HG03280 (cell line): Measurements from ENCODE around the gene NELL2.
"Not testable (repeated sequence)": the region's sequence is repeated elsewhere in the genome, so short reads cannot be mapped to it uniquely, and the experiment has no call there.

ENCODE experiments used
- ATAC-seq: cut with Tn5 transposase; IDR thresholded peaks from one replicate; pipeline ENCODE4 v1.9.1; 2021; ENCODE audit warnings: mild to moderate bottlenecking, moderate library complexity; ENCODE audit not compliant: unreplicated experiment

NELL2 gene

DNA sequence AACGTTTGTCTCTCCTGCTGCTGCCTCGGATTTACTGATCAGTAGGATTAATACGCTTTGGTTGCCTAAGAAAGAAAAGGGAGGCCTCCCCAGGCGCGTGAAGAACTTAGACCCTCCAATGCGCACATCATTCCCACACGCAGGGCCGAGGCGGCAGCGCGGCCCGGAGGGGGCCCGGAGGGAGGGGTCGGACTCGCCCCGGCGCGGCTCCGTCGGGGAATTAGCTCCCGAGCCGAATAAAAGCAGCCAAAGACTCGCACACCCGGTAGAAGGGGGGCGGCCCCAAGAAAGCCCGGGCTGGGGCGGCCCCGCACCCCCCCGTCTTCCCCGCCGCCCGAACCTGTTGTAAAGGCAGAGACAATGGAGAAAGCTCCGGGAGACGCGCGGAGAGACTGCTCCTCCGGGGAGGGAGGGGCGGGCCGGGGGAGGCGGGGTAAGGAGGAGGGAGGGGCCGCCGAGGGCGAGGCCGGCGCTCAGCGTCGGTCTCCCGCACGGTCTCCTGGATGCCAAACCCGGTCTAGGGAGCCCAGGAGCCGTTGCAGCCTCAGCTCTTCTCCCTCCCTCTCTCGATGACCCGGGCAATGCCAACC is at the start of gene NELL2:
TSS of gene NELL2 (minus strand) at position 362 of the 590 bp plus-strand sequence. CDS start 446 bp downstream, outside the sequence.
- peak; percentile 53 for ATAC-seq

DNA sequence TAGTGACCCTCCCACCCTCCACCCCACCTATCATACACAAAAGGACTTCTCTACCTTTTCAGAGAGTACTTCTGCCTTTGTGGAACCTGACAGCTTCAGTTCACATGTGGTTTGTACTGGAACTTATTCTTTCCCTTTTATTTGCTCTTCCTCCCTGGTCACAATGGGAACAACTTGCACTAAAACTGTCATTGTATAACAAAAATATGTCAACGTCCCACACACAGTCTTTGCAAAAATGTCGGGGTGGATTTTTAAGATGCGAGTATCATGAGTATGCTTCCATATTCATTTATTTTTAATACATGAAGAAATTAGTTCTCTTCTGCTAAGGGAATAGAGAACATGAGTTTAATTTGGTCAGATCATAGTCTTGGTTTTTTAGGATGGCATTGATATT is 45.6 kb upstream of the NELL2 start:
- ATAC-seq = no peak

DNA sequence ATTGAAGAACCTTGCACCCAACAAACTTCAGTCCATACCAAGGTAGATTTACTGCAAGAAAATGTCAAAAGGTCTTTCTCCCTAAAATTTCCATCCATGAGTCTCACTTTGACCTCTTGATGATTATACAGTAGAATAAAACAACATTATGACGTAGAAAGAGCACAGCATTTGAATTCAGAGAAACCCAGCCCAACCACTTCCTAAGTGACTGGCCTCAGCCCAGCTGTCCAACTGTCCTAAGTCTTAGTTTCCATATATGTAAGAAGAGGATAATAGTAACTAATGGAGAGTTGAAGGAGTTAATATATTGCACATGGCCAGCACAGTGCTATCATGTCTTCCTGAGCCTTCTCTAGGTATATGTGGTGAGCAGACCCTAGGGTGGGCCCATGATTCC is 41.0 kb upstream of the NELL2 start:
- ATAC-seq = no peak

DNA sequence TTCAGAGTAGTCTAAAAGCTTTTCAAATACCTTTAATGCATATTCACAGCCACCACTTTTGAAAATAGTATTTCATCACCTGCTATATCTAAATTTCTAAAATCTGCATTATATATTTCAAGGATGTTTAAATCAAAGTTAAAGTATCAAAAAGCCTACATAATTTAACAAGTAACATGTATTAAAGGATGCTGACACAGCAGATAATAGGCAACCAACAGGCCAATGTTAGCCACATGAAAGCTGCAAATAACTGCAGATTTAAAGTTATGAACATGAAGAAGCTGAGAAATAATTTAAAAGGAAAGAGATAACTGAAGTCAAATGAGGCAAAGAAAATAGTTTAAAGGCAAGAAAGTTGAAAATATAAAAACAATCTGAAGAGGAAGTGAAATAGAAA is 39.8 kb upstream of the NELL2 start:
- ATAC-seq = no peak

DNA sequence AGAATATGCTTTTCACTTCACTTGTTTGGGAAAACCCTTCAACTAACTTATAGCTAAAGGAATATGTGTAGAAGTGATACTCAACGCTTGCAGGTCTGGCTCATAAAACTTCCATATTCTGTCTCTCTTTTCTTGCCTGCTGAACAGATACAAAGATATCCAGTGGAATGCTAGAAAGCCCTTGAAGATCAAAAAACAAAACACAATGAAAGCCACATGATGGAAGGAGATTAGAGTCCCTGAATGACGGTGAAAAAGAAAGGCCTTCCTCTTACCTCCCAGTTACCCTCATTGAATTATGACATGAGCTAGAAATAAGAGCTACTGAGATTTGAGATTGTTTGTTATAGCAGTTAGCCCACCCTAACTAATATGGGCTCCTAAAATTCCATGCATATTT is 28.2 kb upstream of the NELL2 start:
- no peak for ATAC-seq

DNA sequence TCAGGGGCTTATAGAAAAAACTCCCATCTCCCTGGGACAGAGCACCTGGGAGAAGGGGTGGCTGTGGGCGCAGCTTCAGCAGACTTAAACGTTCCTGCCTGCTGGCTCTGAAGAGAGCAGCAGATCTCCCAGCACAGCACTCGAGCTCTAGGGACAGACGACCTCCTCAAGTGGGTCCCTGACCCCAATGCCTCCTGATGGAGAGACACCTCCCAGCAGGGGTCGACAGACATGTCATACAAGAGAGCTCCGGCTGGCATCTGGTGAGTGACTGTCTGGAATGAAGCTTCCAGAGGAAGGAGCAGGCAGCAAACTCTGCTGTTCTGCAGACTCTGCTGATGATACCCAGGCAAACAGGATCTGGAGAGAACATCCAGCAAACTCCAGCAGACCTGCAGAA is 22.0 kb upstream of the NELL2 start:
- ATAC-seq = not testable (repeated sequence)

DNA sequence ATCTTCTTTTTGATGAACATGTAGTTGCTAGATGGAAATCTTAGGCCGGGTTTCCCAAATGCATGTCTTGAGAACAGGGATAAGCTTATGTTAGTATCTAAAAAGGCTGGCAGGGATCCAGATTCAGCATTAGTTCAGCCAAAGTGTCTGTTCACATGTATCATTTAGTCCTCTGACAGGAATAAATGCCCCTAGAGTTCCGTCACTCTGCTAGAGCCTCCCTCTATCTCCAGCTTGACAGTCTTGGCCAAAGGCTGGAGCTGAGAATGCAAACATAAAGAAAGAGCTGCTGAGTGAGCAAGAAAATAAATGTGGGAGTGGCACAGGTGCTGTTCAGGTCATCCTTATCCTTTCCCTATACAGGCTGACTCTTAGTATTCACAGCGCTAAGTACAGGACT is 13.8 kb upstream of the NELL2 start:
- ATAC-seq = no peak

DNA sequence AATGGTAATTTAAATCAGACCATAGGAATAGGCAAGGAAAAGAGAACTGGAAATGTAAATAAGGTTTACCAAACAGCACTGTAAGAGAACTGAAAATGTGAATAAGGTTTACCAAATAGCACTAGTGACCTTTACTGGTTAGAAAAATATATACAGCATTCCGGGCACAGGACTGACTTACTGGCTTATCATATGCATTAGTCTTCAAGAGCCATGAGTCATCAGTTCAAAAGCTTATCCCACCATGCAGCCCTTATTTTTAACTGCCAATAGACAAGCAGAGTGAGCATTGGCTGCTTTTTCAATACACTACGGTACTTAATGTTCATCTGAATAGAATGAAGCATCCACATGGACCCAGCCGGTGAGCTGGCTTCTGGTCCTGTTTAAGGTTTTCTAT is 13.0 kb upstream of the NELL2 start:
- ATAC-seq = no peak

DNA sequence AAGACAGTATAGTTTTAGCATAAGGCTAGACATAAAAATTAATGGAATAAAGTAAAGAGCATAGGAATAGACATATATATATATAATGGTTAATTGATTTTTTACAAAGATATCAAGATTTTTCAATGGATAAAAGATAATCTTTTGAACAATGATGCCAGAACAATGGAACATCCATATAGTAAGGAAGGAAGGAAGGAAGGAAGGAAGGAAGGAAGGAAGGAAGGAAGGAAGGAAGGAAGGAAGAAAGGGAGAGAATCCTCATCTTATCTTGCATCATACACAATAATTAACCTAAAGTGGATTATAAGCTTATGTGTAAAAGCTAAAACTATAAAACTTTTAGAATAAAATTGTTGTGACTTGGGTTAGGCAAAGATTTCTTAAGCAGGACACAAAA is 9.8 kb upstream of the NELL2 start:
- no peak for ATAC-seq

DNA sequence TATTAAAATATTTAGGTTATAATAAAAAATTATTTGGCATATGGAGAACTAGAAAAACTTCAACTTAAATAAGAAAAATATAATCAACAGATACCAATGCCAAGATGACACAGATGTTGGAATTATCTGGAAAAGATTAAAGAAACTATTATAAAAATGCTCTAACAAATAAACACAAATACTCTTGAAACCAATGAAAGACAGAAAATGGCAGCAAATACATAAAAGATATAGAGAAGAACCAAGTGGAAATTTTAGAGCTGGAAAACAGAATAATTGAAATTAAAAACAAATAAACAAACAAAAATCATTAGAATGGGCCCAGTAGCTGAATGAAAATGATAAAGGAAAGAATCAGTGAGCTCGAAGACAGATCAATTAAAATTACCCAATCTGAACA is 5.1 kb upstream of the NELL2 start:
- no peak for ATAC-seq

DNA sequence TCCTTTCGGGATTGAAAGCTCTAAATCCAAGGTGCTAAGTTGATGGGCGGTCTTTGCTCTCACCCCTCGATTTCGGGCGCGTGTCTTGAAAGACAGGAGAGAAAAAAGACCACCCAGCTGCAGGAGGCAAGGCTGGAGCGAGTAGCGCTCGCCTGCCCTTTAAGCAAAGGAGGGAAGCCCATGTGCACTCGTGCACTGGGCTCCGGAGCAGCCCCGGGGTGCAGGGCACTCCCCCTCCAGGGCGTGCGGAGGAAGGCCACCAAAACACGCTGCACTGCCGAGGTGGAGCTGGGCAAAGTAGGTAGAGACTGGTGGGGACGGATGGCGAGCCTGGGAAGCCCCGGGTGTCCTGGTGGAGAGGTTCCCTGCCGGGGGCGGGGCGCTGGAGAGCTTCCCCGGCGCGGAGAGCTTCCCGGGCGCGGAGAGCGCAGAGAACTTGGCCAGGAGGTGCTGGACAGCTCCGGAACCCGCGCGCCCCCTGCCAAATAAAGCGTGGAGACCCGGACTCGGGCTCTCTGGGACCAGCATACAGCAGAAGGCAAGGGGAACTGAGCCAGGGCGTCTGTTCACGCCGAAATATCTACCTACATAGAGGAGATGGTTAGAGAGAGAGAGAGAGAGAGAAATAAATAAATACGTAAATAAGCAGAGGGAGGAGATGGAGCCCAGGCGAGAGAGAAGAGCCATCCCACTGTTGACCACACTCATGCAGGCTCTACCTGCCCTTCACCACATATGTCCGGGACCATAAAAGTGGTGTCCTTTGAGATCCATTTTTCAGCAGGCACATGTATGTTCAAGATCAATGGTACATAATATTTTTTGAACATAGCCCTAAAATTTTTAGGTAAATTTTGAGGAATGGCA is 662 bp upstream of the NELL2 start:
- peak; percentile 53 for ATAC-seq

DNA sequence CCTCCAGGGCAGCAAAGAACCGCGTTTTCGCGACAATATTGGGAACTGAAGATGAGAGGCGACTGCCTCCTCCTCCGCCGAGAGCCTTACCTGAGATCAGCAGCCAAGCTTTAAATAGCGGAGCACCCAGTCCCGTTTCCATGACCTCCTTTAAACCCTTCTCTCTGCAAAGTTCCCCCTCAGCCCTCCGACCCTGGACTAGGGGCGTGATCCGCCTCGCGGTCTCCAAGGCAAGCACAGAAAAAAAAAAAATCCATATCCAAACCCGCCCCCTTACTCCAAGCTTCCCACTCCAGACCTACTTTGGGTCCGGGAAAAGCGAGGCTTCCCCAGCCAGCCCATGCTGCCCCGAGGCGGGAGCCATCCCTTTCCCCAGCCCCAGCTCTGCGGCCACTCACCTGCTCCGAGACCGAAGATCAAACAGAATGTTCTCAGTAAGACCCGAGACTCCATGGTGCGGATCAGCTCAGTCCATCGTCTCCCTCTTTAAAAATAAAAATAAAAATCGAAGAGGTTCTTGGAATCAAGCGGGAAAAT is 630 bp downstream of the NELL2 start:
- no peak for ATAC-seq

DNA sequence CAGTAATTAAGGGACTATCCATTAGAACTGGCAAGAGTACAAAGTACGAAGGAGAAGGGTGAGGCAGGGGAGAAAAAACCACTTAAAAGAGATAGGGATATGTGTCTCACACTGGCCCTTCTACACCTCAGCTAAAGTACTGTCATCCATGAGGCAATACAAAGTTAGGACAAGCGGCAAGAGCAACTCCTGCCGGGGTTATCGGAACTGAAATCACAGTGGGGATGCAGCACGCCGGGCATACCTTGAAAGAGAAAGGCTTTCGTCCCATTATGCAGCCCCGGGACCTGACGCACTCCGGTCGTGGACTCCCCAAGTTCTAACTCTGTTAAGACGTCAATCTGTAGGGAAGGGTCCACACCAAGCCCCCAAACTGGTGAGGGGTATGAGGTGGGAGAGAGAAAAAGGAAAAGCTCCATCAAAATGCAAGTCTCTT is 1.1 kb downstream of the NELL2 start:
- ATAC-seq = no peak

DNA sequence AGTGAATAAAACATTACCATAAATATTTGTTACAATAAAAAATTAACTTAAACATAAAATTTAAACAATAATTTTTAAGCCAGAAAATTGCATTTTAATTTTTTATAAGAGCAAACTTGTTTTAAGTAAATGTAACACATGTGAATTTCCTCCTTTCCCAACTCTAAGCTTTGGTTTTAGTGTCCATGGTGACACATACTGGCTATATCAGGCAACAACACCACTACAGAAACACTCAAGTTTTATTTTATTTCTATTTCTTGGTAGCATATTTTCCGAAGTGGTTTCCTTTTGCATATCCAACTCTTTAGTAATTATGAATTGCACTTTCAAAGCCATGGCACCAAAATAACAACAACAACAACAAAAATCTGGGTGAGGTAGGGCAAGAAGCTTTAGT is 2.2 kb downstream of the NELL2 start:
- no peak for ATAC-seq

DNA sequence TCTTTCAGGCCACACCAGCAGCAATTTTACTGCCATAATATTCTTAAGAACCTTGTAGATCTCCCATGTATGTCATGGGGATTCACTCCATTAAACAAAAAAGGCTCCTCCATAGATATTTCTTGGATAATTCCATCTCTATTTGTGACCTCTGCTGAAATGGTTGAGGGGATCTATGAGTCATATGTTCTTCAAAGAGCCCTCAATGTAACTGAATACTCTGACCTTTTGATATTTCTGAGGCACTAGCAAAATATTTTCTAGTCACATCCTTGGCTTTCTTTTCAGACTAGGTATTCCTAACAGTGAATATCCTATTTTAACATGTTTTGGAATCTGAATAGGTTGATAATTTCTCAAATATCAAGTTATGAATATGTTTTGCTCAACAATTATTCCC is 6.6 kb downstream of the NELL2 start:
- ATAC-seq = no peak

DNA sequence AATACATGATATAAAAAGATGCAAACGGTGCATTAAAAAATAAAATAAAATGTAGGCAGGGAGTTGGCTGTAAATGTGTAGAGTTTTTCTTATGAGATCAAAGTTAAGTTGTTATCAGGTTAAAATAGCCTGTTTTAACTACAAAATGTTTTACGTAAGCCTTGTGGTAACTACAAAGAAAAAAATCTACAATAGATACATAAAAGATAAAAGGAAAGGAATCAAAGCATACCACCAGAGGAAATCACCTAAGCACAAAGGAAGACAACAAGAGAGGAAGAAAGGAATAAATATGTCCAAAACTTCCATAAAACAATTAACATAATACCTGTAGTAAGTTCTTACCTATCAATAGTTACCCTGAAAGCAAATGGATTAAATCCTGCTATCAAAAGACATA is 12.2 kb downstream of the NELL2 start:
- no peak for ATAC-seq

DNA sequence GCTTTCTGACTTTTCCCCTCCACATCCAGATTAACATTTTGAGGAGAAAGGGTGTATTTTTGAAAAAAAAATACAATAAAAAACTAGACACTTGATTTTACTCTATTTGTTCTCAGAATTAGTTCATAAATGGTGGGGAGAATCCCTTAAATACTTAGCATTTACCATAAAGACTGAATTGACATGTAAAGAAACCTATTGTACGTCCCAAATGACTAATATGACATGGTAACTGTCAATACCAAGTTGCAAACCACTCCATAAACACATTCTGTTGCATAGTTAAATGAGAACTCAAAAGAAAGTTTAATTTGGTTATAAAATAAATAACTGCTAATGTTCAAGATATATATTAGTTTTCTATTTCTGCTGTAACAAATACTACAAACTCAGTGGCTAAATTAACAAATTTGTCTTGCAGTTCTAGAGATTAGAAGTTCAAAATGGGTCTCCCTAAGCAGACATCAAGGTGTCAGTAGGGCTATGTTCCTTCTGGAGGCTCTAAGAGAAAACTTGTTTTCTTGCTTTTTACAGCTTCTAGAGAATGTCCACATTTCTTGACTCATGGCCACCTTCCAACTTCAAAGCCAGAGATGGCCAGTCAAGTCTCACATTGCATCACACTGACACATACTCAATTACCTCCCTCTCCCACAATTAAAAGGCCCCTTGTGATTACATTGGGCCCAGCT is 16.0 kb downstream of the NELL2 start:
- no peak for ATAC-seq

DNA sequence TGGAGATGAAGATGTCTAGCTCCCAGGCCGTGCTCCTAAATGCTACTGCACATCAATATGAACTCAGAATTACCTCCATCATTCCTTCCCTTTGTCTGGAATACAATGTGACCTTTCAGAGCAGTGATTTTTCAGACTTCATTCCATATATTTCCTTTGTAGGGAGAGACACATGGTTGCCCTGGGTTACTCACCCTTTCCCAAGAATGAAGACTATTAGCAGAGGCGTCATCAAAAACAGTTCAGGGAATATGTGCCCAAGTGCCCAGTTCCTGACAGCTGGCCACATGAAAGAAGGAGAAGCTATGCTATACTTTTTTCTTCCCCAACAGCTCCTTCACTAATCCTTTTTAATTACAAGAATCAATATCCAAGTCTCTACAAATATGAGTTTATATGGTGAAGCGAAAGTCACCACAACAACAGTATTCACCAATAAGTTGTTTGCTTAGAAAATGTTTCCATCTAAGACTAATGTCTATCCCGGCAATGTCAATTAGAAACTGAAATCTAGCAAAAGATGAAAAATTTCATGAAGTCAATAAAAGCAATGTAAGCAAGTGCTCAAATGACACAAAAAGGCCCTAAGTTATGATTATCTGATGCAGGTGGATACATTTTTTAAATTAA is 17.8 kb downstream of the NELL2 start:
- no peak for ATAC-seq

DNA sequence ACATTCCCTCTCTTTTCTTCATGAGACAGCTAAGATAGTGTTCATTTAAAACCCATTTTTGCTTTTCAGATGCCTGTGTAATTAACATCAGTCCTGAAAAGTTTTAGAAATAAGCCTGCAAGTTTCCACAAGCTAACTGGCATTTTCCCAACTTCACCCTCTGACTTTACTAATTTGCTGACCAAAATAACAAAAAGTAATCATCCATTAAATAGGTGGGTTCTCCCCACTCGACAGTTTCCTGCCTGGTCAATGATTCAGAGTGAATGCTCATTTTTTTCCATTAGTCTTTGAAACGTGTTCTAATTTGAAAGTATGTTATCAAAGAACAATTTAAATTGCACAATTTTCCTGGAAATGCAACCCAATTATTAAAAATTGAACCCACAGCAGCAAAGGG is 23.6 kb downstream of the NELL2 start:
- ATAC-seq = no peak

DNA sequence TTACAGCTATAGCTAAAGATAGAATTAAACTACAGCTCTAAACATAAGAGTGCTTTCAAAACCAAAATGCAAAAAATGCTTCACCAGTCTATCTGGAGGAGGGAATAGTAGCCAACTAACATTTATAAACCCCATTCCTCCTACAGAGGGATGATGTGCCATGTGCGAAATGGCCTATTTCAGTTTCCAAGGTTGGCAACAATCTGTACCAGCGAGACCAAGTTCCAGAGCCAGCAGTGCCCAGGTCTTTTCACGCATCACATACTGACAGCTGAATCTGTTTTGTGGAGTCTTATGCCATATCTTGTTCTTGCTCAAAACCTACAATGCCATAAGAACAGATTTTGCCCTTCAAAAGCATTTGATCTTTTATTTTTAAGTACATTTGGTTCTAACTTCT is 24.5 kb downstream of the NELL2 start:
- ATAC-seq = no peak

DNA sequence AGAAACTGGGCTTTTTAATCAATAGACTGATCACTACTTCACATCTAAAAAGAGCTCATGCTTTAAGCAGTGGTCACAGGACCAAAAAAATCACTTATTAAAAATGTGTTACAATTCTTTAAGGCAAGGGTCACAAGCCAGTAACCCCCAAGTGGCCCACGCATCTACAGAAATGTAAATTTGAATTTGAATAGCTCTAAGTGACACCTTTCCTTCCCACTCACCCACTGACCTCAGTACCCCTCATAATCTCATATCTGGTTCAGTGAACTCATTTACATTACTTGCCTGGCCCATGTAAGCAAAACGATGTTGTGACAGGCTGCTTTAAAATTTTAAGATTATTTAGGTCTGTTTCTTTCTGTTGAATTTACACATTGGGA is 27.4 kb downstream of the NELL2 start:
- ATAC-seq = peak; percentile 38
